ENCODE measurements around the gene SORD. TPM values are rescaled to one million over a fixed set of nuclear protein-coding genes. Genes with fewer than 3 reads are reported as not detected.
"Not testable (repeated sequence)": the region's sequence is repeated elsewhere in the genome, so short reads cannot be mapped to it uniquely, and the experiment has no call there.

SORD gene
- polyA plus RNA-seq, 4 donors = 13.4 to 78.2 (median 26.6) TPM

DNA sequence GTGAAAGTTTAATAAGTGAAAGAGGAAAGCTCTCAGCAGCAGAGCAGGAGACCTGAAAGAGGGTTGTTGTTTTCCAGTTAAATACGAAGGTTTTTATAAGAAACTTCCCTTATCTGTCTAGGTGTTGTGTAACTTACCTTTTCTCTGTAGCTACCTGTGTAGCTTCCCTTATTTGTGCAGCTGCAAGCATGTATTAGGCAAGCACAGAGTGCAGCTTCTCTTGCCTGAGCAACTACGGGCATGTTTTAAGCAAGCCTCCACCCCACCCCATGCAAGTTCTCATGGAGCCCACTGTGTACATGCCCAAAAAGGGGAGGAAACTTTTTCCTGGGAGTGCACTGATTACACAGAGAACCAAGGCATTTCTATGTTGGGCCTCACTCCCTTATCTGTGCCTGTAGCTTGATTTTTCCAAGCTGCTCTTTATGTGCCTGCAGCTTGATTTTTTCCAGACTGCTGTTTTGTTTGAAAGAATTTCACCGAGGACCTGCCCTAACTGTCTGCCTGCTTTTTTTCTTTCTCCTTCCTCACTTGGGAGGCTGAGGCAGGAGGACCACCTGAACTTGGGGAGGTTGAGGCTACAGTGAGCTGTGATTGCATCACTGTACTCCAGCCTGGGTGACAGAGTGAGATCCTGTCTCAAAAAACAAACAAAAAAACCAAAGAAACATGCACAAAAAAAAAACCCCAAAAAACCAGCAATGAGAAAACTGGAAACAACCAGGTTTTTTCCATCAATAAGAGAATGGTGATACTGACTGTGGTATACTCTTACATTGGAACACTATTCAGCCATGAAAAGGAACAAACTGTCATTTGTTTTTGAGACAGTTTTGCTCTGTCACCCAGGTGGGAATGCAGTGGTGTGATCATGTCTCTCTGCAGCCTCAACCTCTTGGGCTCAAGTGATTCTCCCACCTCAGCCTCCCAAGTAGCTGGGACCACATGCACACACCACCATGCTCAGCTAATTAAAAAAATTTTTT, 36.0 kb downstream of the SORD start:
- H3K27ac ChIP-seq (ENCODE audit: low read depth in 1 of 3, low read length in 2 of 3); H3K4me3 ChIP-seq (ENCODE audit: low read depth in 1 of 3, low read length in 3 of 3); DNase-seq; H3K36me3 ChIP-seq (ENCODE audit: control insufficient read depth in 3 of 3, insufficient read depth in 2 of 3, low read depth in 1 of 3, low read length in 3 of 3); H3K4me1 ChIP-seq (ENCODE audit: control insufficient read depth in 3 of 3, insufficient read depth in 2 of 3, low read depth in 1 of 3, low read length in 2 of 3); H3K27me3 ChIP-seq (ENCODE audit: control insufficient read depth in 3 of 3, insufficient read depth in 3 of 3, low read length in 3 of 3); FAIRE-seq: not testable (repeated sequence)
- WGBS, 3 donors = 88 to 96% (median 96%) methylated on average over 3 of the region's 3 CpGs
- H3K9me3 ChIP-seq (ENCODE audit: control insufficient read depth in 2 of 2, insufficient read depth in 1 of 2, low read depth in 1 of 2, low read length in 1 of 2) = peaks cover 0 to 12% of the 10 kb centered on the region in 2 donors

DNA sequence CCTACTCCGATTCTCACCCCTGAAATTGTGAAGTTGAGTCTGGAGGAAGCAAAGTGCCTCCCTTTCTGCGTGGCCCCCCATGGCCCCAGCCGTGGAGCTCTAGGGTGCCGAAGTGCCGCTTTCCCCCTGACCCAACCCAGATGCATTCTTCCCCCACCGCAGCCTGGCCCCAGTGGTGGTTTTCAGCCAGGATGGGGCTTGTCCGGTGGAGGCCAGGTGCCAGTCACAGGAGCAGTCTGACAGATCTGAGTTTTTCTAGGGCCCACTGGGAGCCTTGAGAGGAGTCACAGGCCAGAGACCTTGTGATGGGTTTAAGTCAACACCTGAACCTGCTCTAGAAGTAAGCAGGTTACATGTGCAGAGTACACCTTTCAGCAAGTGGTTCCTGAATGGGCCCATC, 39.3 kb downstream of the SORD start:
- not testable (repeated sequence) for H3K4me3 ChIP-seq (ENCODE audit: low read depth in 1 of 3, low read length in 3 of 3); H3K4me1 ChIP-seq (ENCODE audit: control insufficient read depth in 3 of 3, insufficient read depth in 2 of 3, low read depth in 1 of 3, low read length in 2 of 3); DNase-seq; H3K27ac ChIP-seq (ENCODE audit: low read depth in 1 of 3, low read length in 2 of 3); FAIRE-seq; H3K27me3 ChIP-seq (ENCODE audit: control insufficient read depth in 3 of 3, insufficient read depth in 3 of 3, low read length in 3 of 3)
- WGBS, 3 donors = 97 to 100% (median 99%) methylated on average over 3 to 6 of the region's 7 CpGs
- Histone ChIP-seq H3K36me3 (ENCODE audit: control insufficient read depth in 3 of 3, insufficient read depth in 2 of 3, low read depth in 1 of 3, low read length in 3 of 3) (peaks cover 0 to 15% (median 0%) of the 10 kb centered on the region in 3 donors), H3K9me3 (ENCODE audit: control insufficient read depth in 2 of 2, insufficient read depth in 1 of 2, low read depth in 1 of 2, low read length in 1 of 2) (peaks cover 0 to 12% of the 10 kb centered on the region in 2 donors)

DNA sequence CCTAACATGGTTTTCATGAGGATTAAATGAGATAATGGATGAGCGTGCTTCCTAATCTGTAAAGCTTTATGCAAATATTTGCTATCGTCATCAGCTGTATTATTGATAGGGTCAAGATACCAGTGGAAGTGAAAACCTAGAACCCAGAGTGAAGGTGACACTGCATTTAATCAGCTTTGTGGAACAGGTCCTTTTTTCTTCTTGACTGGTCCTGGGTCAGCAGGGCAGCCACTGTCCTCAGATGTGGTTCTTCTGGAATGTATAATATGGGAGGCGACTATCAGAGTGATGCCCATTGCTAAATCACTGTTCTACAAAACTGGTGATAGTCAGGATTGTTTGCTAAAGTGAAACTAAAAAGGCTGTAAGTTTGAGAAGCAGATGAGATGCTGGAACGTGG, 41.4 kb downstream of the SORD start:
- Histone ChIP-seq H3K27me3 (ENCODE audit: control insufficient read depth in 3 of 3, insufficient read depth in 3 of 3, low read length in 3 of 3) (no peaks in the 10 kb centered on the region), H3K4me1 (ENCODE audit: control insufficient read depth in 3 of 3, insufficient read depth in 2 of 3, low read depth in 1 of 3, low read length in 2 of 3) (no peaks in the 10 kb centered on the region), H3K9me3 (ENCODE audit: control insufficient read depth in 2 of 2, insufficient read depth in 1 of 2, low read depth in 1 of 2, low read length in 1 of 2) (peaks cover 0 to 2% of the 10 kb centered on the region in 2 donors), H3K27ac (ENCODE audit: low read depth in 1 of 3, low read length in 2 of 3) (no peak overlapping the region), H3K36me3 (ENCODE audit: control insufficient read depth in 3 of 3, insufficient read depth in 2 of 3, low read depth in 1 of 3, low read length in 3 of 3) (peaks cover 0 to 14% (median 0%) of the 10 kb centered on the region in 3 donors), H3K4me3 (ENCODE audit: low read depth in 1 of 3, low read length in 3 of 3) (no peak overlapping the region)
- FAIRE-seq (no peak), DNase-seq (peak in 1 of 2 donors; percentile 7)
- 32 to 56% (median 43%) methylated on average over 4 of the region's 4 CpGs for WGBS, 3 donors

DNA sequence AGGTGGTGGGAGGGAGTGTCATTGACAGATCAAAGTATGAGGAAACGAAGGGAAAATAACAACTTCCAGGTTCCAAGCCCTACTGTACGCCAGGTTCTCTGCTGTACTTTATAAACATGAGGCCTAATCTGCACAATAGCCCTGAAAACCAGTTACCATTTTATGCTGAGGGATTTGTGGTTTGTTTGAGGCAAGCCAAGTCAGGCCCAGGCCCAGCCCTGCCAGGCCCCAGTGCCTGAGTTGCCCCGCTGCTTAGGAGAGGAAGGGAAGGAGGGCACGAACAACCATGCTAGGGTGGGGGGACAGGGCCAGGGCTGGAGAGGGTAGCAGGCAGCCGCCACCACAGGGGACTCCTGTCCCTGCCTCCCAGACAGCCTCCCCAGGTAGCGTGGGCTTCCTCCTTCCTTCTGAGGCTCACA, 47.0 kb downstream of the SORD start:
- not testable (repeated sequence) for H3K9me3 ChIP-seq (ENCODE audit: control insufficient read depth in 2 of 2, insufficient read depth in 1 of 2, low read depth in 1 of 2, low read length in 1 of 2); H3K4me1 ChIP-seq (ENCODE audit: control insufficient read depth in 3 of 3, insufficient read depth in 2 of 3, low read depth in 1 of 3, low read length in 2 of 3); H3K4me3 ChIP-seq (ENCODE audit: low read depth in 1 of 3, low read length in 3 of 3); H3K27me3 ChIP-seq (ENCODE audit: control insufficient read depth in 3 of 3, insufficient read depth in 3 of 3, low read length in 3 of 3); DNase-seq; FAIRE-seq
- WGBS, 3 donors = 53 to 71% (median 65%) methylated on average over 4 to 6 of the region's 6 CpGs
- peak overlapping the region in 2 of 3 donors; percentile 42 to 81 for H3K27ac ChIP-seq (ENCODE audit: low read depth in 1 of 3, low read length in 2 of 3)
- H3K36me3 ChIP-seq (ENCODE audit: control insufficient read depth in 3 of 3, insufficient read depth in 2 of 3, low read depth in 1 of 3, low read length in 3 of 3) = peaks cover 0 to 14% (median 0%) of the 10 kb centered on the region in 3 donors

DNA sequence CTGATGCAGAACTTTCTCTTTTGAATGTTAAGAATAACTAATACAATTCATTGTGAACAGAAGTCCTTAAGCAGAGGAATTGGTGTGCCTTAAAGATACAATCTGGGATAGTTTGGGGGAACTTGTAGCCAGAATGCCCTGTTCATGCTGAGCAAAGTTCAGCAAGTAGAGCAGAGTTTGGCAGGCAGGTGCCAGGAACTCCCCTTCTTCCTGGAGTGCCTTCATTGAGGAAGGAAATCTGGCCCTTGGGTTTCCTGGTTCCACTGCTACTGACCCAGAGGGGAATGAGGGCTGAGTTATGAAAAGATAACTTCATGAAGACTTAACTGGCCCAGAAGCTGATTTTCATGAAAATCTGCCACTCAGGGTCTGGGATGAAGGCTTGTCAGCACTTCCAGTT, 50.6 kb downstream of the SORD start:
- H3K27ac ChIP-seq (ENCODE audit: low read depth in 1 of 3, low read length in 2 of 3) = peak overlapping the region in 1 of 3 donors; percentile 45
- H3K4me1 ChIP-seq (ENCODE audit: control insufficient read depth in 3 of 3, insufficient read depth in 2 of 3, low read depth in 1 of 3, low read length in 2 of 3); DNase-seq; FAIRE-seq; H3K9me3 ChIP-seq (ENCODE audit: control insufficient read depth in 2 of 2, insufficient read depth in 1 of 2, low read depth in 1 of 2, low read length in 1 of 2); H3K27me3 ChIP-seq (ENCODE audit: control insufficient read depth in 3 of 3, insufficient read depth in 3 of 3, low read length in 3 of 3); H3K4me3 ChIP-seq (ENCODE audit: low read depth in 1 of 3, low read length in 3 of 3); H3K36me3 ChIP-seq (ENCODE audit: control insufficient read depth in 3 of 3, insufficient read depth in 2 of 3, low read depth in 1 of 3, low read length in 3 of 3): not testable (repeated sequence)

DNA sequence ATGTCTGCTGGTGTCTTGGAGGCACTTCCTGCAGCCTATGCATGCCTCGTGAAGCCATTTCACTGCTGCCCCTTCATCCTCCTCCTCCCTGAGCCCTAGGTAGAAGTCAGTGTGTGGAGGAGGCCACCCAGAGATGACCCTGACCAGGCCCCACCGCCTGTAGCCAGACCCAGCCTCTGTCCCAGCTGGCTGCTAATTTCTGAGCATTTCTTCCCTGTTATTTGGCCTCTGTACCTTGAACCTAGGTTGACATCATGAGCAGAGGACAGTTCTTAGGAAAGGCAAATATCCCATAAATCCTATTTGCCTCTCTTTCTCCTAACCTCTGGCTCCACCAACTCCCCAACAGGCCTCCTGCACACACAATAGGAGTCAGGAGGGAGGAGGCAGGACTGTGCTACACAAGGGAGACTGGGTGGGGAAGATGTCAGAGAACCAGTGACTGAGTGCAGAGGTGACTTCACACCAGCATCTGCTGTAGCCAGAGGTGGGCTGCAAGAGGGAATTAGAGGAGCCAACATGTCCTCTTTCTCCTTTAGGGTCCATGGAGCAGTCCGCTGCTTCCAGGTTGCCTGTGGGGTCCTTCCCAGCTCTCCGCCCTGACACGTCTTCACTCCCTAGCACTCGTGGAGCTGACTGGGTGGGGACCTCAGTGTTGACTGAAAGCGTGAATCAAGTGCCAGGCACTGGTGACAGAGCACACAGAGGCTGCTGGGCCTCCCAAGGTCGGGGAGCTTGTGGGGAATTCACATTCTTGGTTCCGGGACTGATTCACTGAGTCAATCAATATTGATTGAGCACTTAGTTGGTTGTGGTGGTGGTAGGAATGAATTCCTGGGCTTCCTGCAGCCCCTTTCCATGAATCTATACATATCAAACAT, 52.7 kb downstream of the SORD start:
- WGBS, 3 donors = 14 to 50% (median 29%) methylated on average over 1 of the region's 9 CpGs
- not testable (repeated sequence) for H3K4me3 ChIP-seq (ENCODE audit: low read depth in 1 of 3, low read length in 3 of 3); H3K9me3 ChIP-seq (ENCODE audit: control insufficient read depth in 2 of 2, insufficient read depth in 1 of 2, low read depth in 1 of 2, low read length in 1 of 2); H3K27ac ChIP-seq (ENCODE audit: low read depth in 1 of 3, low read length in 2 of 3); FAIRE-seq; DNase-seq; H3K4me1 ChIP-seq (ENCODE audit: control insufficient read depth in 3 of 3, insufficient read depth in 2 of 3, low read depth in 1 of 3, low read length in 2 of 3); H3K27me3 ChIP-seq (ENCODE audit: control insufficient read depth in 3 of 3, insufficient read depth in 3 of 3, low read length in 3 of 3); H3K36me3 ChIP-seq (ENCODE audit: control insufficient read depth in 3 of 3, insufficient read depth in 2 of 3, low read depth in 1 of 3, low read length in 3 of 3)

DNA sequence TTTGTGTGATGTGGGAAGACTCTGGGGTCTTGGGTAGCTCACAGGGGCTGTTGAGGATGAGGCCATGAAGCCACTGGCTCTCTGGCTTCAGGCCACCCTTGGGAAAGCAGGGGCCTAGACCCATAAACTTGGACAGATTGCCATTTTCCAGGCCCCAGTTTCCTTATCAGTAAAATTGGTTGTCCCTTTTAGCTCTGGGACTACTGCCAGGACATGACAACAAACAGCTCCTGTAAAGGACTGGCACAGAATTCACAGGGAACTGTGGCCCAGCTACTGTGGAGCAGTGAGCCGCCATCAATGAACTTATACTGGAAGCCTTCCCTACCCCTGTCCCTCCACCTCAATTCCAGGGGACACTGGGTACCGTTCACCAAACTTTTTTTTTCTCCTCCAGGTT, 54.4 kb downstream of the SORD start:
- not testable (repeated sequence) for H3K4me3 ChIP-seq (ENCODE audit: low read depth in 1 of 3, low read length in 3 of 3); FAIRE-seq; H3K36me3 ChIP-seq (ENCODE audit: control insufficient read depth in 3 of 3, insufficient read depth in 2 of 3, low read depth in 1 of 3, low read length in 3 of 3); H3K4me1 ChIP-seq (ENCODE audit: control insufficient read depth in 3 of 3, insufficient read depth in 2 of 3, low read depth in 1 of 3, low read length in 2 of 3); H3K9me3 ChIP-seq (ENCODE audit: control insufficient read depth in 2 of 2, insufficient read depth in 1 of 2, low read depth in 1 of 2, low read length in 1 of 2); H3K27me3 ChIP-seq (ENCODE audit: control insufficient read depth in 3 of 3, insufficient read depth in 3 of 3, low read length in 3 of 3)
- DNase-seq = peak in 1 of 2 donors; percentile 27
- 0 to 59% (median 49%) methylated on average over 1 to 2 of the region's 2 CpGs for WGBS, 3 donors
- H3K27ac ChIP-seq (ENCODE audit: low read depth in 1 of 3, low read length in 2 of 3) = peak overlapping the region in 1 of 3 donors; percentile 34

DNA sequence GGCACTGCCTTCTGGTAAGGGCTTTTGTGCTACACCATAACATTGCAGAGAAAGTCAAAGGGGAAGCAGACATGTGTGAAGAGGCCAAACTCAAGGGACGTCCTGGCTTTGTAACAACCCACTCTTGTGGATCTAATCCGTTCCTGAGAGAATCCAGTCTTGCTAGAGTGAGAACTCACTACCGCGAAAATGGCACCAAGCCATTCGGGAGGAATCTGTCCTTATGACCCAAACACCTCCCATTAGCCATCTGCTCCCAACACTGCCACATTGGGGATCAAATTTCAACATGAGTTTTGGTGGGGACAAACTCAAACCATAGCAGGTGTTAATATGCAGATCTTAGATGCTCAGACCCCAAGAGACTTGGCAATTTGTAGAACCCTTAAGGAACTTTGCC, 56.2 kb downstream of the SORD start:
- not testable (repeated sequence) for H3K4me3 ChIP-seq (ENCODE audit: low read depth in 1 of 3, low read length in 3 of 3); H3K36me3 ChIP-seq (ENCODE audit: control insufficient read depth in 3 of 3, insufficient read depth in 2 of 3, low read depth in 1 of 3, low read length in 3 of 3); H3K4me1 ChIP-seq (ENCODE audit: control insufficient read depth in 3 of 3, insufficient read depth in 2 of 3, low read depth in 1 of 3, low read length in 2 of 3); FAIRE-seq; H3K27ac ChIP-seq (ENCODE audit: low read depth in 1 of 3, low read length in 2 of 3); H3K9me3 ChIP-seq (ENCODE audit: control insufficient read depth in 2 of 2, insufficient read depth in 1 of 2, low read depth in 1 of 2, low read length in 1 of 2); DNase-seq; H3K27me3 ChIP-seq (ENCODE audit: control insufficient read depth in 3 of 3, insufficient read depth in 3 of 3, low read length in 3 of 3)
- 62 to 74% (median 70%) methylated on average over 5 of the region's 5 CpGs for WGBS, 3 donors

All from small intestine (tissue), 7 donors.